Measurements from ENCODE around the gene GRM1. TPM values are rescaled to one million over a fixed set of nuclear protein-coding genes. Genes with fewer than 3 reads are reported as not detected.

The GRM1 gene
- total RNA-seq, 2 donors from 2014 or later, result 0.68 TPM; not detected in 1

DNA sequence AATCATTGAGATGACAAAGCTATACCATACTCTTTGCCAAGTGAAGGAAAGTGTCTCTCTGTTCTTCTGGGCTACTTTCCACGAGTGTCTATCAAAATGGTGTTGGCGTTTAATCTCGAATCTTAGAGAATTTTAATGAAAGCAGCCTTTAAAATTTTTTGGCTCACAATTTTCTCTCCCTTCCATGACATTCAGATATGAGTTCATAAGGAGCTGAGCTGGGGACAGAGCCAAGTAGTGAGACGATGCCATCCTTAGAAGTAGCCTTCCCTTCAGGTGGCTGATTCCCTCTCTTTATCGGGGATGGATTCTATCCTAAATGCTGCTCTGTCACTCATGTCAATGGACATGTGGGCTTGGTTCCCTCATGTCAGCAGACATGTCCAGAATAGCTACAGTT is 132.8 kb downstream of the GRM1 start:
- intact Hi-C loops (cut with DNase I), result no loop called here
- Histone ChIP-seq H3K4me1 (replicated peaks) (no peaks in the 10 kb centered on the region), H3K9me3 (no peaks in the 10 kb centered on the region), H3K36me3 (no peaks in the 10 kb centered on the region), H3K4me3 (no peak overlapping the region), H3K27ac (no peak overlapping the region), H3K27me3 (replicated peaks; ENCODE audit: insufficient read depth) (no peaks in the 10 kb centered on the region)
- DNase-seq (ENCODE audit: low spot score), result no peak
- WGBS, result 82% methylated on average over 5 of the region's 5 CpGs
- TF ChIP-seq POLR2A (IDR thresholded peaks at IDR 0.05), result no peak
- TF ChIP-seq, protein P1, sequence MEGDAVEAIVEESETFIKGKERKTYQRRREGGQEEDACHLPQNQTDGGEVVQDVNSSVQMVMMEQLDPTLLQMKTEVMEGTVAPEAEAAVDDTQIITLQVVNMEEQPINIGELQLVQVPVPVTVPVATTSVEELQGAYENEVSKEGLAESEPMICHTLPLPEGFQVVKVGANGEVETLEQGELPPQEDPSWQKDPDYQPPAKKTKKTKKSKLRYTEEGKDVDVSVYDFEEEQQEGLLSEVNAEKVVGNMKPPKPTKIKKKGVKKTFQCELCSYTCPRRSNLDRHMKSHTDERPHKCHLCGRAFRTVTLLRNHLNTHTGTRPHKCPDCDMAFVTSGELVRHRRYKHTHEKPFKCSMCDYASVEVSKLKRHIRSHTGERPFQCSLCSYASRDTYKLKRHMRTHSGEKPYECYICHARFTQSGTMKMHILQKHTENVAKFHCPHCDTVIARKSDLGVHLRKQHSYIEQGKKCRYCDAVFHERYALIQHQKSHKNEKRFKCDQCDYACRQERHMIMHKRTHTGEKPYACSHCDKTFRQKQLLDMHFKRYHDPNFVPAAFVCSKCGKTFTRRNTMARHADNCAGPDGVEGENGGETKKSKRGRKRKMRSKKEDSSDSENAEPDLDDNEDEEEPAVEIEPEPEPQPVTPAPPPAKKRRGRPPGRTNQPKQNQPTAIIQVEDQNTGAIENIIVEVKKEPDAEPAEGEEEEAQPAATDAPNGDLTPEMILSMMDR (IDR thresholded peaks at IDR 0.05), result no peak
- no peak for TF ChIP-seq POLR2AphosphoS5 (IDR thresholded peaks at IDR 0.05)

DNA sequence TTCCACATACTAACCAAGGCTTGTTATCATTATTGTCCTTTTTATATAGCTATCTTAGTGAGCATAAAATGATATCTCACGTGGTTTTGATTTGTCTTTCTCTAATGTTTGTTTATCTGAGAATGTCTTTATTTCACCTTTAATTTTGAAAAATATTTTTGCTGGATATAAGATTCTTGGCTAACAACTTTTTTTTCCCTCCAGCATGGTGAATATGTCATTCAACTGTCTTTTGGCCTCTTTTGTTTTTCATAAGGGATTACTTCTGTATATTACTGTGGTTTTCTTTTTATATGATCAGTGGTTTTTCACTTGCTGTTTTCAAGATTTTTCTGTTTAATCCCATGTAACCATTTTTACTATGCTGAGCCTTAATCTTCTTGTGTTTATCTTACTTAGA is 141.0 kb downstream of the GRM1 start:
- TF ChIP-seq POLR2AphosphoS5 (IDR thresholded peaks at IDR 0.05) (no peak), POLR2A (IDR thresholded peaks at IDR 0.05) (no peak)
- TF ChIP-seq, protein P1 (IDR thresholded peaks at IDR 0.05), result no peak
- Histone ChIP-seq H3K4me1 (replicated peaks) (no peaks in the 10 kb centered on the region), H3K4me3 (no peak overlapping the region), H3K9me3 (no peaks in the 10 kb centered on the region), H3K36me3 (no peaks in the 10 kb centered on the region), H3K27me3 (replicated peaks; ENCODE audit: insufficient read depth) (no peaks in the 10 kb centered on the region), H3K27ac (peak overlapping the region in 1 of 2 donors; percentile 32)
- WGBS, result 82% methylated on average over 1 of the region's 1 CpG
- intact Hi-C loops (cut with DNase I), result no loop called here
- no peak for DNase-seq (ENCODE audit: low spot score)

DNA sequence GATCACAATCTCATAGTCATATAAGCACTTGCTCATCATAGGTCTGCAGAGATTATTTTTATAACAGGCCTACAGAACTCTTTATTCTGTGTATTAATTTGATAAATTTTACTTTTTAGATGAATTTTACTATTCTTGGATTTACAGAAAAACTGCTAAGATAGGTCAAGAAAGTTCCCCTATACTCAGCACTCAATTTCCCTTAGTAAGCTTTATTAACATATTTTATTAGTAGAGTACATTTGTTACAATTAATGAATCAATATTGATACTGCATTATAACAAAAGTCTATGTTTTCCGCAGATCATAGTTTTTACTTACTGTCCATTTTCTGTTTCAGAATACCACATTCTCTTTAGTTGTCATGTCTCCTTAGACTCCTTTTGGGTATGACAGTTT is 148.9 kb downstream of the GRM1 start:
- intact Hi-C loops (cut with DNase I), result no loop called here
- Histone ChIP-seq H3K4me1 (replicated peaks) (no peaks in the 10 kb centered on the region), H3K27ac (no peak overlapping the region), H3K27me3 (replicated peaks; ENCODE audit: insufficient read depth) (no peaks in the 10 kb centered on the region), H3K4me3 (no peak overlapping the region), H3K9me3 (no peaks in the 10 kb centered on the region), H3K36me3 (no peaks in the 10 kb centered on the region)
- DNase-seq (ENCODE audit: low spot score), result no peak
- WGBS, result 92% methylated on average over 1 of the region's 1 CpG
- TF ChIP-seq POLR2AphosphoS5 (IDR thresholded peaks at IDR 0.05), result no peak
- TF ChIP-seq, protein P1 (IDR thresholded peaks at IDR 0.05), result no peak
- no peak for TF ChIP-seq POLR2A (IDR thresholded peaks at IDR 0.05)

DNA sequence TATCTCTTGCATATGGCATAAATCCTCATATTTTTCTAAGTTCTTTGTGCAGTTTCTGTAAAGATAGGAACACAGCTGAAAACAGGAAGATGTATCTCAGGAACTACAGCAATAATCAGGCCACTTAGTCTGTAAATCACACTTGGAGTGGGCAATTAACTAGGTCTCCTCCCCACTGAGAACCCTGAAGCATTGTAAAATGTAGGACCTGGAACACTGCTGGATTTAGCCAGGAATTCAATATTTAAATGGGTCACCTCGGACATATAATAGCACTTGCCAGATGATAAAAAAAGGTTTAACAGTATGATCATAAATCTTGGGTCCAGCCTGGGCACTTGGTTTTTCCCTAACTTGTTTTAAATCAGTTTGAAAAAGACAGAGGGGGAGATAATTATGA is 155.0 kb downstream of the GRM1 start:
- Histone ChIP-seq H3K27me3 (replicated peaks; ENCODE audit: insufficient read depth) (no peaks in the 10 kb centered on the region), H3K36me3 (no peaks in the 10 kb centered on the region), H3K4me1 (replicated peaks) (no peaks in the 10 kb centered on the region), H3K9me3 (no peaks in the 10 kb centered on the region), H3K27ac (no peak overlapping the region), H3K4me3 (no peak overlapping the region)
- 14% methylated on average over 1 of the region's 1 CpG for WGBS
- no peak for DNase-seq (ENCODE audit: low spot score)
- intact Hi-C loops (cut with DNase I), result no loop called here
- TF ChIP-seq POLR2AphosphoS5 (IDR thresholded peaks at IDR 0.05) (no peak), POLR2A (IDR thresholded peaks at IDR 0.05) (no peak)
- TF ChIP-seq, protein P1 (IDR thresholded peaks at IDR 0.05), result no peak

DNA sequence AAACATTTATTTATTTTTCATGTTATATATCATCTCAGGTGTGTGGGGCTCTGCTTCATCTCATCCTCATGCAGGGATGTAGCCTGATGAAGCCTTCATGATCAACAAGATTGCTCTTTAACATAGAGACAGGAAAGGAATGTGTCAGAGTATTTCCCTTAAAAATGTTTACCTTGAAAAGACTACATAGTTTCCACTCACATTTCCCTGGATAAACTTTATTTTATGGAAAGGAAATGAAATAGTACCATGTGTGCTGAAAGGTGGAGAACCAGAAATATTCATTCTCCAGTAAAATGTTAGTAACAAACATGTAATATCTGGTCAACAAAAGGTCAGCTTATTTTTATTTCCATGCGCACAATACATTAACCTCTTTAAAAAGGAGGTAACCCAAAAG is 155.8 kb downstream of the GRM1 start:
- TF ChIP-seq POLR2A (IDR thresholded peaks at IDR 0.05) (no peak), POLR2AphosphoS5 (IDR thresholded peaks at IDR 0.05) (no peak)
- TF ChIP-seq, protein P1 (IDR thresholded peaks at IDR 0.05), result no peak
- Histone ChIP-seq H3K27me3 (replicated peaks; ENCODE audit: insufficient read depth) (no peaks in the 10 kb centered on the region), H3K9me3 (no peaks in the 10 kb centered on the region), H3K4me1 (replicated peaks) (no peaks in the 10 kb centered on the region), H3K36me3 (no peaks in the 10 kb centered on the region), H3K27ac (no peak overlapping the region), H3K4me3 (no peak overlapping the region)
- WGBS, result 90% methylated on average over 1 of the region's 1 CpG
- intact Hi-C loops (cut with DNase I), result no loop called here
- DNase-seq (ENCODE audit: low spot score), result no peak

Measured in prostate gland (tissue), 2 donors.